Stimulated activated CD8-positive, alpha-beta memory T cell treated with anti-CD3 and anti-CD28 coated beads, Interleukin-12 subunit alpha, Interleukin-12 subunit beta, amount 100 ng/mL, for 24 hours (primary cell): ENCODE results near the gene OVCH2.
"Not testable (repeated sequence)": the region's sequence is repeated elsewhere in the genome, so short reads cannot be mapped to it uniquely, and the experiment has no call there.

Source experiments
- DNase-seq: peaks from one replicate; pipeline ENCODE4 v3.0.0-alpha.2; 2020; ENCODE audit errors: extremely low read depth

OVCH2 gene, protein sequence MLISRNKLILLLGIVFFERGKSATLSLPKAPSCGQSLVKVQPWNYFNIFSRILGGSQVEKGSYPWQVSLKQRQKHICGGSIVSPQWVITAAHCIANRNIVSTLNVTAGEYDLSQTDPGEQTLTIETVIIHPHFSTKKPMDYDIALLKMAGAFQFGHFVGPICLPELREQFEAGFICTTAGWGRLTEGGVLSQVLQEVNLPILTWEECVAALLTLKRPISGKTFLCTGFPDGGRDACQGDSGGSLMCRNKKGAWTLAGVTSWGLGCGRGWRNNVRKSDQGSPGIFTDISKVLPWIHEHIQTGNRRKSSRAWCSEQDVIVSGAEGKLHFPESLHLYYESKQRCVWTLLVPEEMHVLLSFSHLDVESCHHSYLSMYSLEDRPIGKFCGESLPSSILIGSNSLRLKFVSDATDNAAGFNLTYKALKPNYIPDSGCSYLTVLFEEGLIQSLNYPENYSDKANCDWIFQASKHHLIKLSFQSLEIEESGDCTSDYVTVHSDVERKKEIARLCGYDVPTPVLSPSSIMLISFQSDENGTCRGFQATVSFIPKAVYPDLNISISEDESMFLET

DNA sequence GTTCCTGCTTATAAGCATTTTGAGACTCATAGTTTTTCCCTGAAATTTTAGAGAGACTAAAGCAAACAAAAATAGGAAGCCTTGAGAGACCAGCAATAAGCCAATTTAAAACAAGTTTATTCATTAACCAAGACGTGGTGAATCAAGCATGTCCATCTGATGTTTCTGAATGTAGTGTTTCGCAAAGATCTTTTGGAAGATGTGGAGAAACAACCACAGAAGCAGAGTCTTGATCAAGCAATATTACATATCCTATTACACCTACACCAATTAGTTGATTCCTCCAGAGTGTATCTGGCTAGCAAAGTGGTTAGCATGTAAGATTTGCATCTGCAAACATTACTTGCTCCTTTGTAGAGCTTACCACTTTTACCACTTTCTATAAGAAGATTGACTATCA, at the start of gene OVCH2:
Gene OVCH2 (minus strand): TSS at position 101 of the 400 bp plus-strand sequence. CDS start 83 bp downstream, at position 18.
- no peak for DNase-seq

DNA sequence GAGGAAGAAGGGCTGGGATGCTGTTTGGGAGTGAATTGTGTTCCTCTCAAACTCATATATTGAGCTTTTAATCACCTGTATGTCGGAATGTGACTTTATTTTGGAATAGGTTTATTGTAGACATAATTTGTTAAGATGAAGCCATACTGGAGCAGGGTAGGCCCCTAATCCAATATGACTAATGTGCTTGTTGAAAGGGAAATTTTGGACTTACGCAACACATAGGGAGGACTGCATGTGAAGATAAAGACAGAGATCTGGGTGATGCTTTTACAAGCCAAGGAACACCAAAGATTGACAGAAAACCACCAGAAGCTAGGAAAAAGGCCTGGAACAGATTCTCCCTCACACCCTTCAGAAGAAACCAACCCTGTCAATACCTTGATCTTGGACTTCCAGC, 43.2 kb upstream of the OVCH2 start:
- no peak for DNase-seq

DNA sequence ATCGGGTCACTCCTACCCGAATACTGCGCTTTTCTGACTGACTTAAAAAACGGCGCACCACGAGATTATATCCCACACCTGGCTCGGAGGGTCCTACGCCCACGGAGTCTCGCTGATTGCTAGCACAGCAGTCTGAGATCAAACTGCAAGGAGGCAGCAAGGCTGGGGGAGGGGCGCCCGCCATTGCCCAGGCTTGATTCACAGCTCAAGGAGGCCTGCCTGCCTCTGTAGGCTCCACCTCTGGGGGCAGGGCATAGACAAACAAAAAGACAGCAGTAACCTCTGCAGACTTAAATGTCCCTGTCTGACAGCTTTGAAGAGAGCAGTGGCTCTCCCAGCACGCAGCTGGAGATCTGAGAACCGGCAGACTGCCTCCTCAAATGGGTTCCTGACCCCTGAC, 28.5 kb upstream of the OVCH2 start:
- not testable (repeated sequence) for DNase-seq

DNA sequence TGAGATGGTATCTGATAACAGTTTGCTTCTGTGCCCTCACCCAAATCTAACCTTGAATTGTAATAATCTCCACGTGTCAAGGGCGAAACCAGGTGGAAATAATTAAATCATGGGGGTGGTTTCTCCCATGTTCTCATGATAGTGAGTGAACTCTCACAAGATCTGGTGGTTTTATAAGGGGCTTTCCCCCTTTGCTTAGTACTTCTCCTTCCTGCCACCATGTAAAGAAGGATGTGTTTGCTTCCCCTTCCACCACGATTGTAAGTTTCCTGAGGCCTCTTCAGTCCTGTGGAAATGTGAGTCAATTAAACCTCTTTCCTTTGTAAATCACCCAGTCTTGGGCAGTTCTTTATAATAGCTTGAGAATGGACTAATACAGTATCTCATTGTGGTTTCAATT, 8.5 kb upstream of the OVCH2 start:
- DNase-seq, result no peak

DNA sequence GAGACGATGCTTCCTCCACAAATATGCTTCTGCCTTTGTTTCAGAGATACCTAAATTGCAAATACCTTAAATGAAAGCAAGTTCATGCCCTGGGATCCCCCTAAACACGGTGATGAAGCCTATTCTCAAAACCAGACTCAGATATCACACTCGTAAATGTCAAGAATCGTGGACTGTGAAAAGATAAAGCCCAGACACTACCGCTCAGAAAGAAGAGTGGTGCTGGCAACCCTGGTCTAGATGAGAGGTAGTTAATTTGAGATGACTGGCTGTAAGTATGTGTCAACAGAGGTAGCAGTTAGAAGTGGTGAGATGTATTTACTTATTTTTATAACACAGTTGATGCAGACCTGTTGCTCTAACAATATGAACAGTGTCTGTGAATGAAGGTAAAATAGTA, 2.5 kb downstream of the OVCH2 start:
- DNase-seq, result no peak

DNA sequence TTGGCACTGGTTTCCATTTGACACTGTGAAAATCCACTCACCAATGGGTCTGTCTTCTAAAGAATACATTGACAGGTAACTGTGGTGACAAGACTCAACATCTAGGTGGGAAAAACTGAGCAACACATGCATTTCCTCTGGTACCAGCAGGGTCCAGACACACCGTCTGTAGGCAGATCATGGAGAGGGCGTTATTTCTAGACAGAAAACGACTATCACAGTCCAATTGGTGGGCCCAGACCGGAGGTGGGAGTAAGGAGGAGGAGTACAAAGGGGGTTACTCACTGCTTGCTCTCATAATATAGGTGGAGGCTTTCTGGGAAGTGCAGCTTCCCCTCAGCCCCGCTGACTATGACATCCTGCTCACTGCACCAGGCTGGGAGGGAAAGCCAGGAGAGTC, 9.9 kb downstream of the OVCH2 start:
- DNase-seq, result no peak

DNA sequence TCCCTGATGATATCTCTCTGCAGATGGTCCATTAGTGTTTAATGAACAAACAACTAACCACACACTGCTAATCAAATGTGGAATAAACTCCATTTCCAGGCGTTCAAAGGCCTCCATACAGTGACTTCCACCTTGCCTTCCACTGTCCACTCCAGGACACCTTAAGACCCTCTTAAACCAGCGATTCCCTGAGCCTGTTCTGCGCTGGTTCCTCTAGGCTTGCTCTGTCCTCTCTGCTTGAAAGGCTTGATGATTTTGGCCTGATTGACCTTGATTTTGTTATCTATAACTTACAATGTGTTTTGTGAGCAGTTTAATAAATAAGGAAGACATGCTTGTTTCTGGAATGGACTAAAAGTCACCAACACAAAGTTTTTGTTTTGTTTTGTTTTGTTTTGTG, 12.0 kb downstream of the OVCH2 start:
- no peak for DNase-seq

DNA sequence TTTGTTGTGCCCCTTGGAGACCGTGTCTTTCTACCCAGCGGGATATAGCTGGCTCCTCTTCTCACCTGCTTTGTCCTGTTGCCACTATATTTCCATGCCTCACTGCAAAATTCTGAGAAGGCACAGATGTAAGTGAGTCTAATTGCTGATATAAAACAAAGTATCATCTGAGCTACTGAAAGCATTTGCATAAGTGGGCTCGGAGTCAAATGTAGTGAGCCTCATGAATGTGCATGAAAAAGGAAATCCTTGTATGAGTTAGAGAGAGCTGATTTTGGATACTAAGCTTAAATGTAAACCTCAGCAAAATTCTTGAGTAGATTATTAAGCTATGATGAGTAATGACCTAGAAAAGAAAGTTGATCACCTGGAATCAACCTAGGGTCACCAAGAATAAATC, 13.9 kb downstream of the OVCH2 start:
- DNase-seq, result no peak

DNA sequence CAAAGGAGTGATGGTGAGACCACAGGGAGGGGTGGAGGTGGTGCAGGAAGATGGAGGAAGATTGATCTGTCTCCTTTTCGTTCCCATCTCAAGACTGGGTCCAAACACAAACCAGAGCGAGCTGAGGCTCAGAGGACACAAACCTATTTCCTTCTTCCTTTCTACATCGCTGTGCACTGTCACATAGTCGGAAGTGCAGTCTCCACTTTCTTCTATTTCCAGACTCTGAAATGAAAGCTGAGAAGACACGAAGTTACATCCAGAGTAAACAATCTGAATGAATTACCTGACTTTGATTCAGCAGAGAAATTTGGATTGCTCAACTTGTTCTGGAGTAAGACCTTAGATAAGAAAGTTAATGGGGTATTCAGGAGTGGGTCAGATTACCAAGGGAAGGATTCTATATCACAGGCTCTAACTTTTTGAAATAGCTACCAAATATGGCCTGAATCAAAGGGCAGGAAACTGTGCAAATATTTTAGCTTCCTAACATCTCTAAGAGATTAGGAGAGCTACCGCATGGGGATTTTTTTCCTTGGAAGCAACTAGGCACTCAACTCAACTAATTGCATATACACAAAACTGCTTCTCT, 14.4 kb downstream of the OVCH2 start:
- DNase-seq, result no peak

DNA sequence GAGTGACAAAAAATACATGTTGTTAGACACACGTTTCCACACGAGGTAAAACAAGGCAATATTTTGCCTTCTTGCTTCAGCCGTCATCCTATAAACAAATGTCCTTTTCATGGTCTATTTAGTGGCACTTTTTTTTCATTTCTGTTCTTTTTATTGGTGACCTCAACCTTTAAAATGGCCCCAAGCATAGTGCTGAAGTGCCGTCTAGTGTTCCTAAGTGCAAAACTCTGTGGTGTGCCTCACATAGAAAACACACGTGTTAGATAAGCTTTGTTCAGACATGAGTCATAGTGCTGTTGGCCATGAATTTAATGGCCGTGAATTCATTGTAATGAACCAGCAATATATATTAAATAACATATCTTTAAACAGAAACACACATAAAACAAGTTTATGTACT, 15.6 kb downstream of the OVCH2 start:
- no peak for DNase-seq

DNA sequence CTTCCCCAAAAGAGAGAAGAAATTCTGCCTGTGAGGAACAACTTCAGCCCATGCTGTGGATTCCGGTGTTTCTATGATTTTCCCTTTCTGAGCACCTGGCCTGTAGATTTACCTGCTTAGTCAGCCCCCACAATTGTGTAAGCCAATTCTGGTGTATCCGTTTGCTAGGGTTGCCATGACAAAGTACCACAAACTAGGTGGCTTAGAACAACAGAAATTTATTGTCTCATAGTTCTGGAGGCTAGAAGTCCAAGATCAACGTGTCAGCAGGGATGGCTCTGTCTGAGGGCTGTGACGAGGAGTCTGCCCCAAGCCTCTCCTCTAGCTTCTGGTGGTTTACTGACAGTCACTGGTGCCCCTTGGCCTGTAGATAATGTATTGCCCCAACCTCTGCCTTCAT, 17.0 kb downstream of the OVCH2 start:
- DNase-seq, result no peak

DNA sequence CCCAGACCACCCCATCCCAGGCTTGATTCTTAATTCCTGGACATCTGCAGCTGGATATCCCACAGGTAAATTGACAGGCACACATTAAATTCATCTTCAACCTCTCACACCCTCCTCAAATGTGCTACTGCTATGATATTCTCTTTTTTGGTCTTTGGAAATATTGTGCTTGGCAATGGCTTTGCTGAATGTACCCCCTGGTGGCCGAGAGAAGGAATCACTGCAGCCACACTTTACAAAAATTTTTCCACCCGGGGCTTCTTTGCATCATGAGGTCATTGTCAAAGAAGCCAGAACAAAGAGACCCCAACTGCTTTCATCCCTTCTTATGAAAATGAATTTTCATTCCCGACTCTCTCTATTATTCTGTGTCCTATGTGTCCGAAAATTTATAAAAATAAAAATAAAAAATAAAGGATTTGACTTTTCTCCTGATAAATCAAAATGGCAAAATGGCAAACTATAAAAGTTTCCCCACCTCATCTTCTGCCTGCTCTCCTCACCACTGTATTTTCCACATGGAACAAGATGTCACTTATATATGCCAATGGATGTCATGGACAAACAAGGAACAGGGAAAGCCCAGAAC, 17.9 kb downstream of the OVCH2 start:
- DNase-seq, result no peak

DNA sequence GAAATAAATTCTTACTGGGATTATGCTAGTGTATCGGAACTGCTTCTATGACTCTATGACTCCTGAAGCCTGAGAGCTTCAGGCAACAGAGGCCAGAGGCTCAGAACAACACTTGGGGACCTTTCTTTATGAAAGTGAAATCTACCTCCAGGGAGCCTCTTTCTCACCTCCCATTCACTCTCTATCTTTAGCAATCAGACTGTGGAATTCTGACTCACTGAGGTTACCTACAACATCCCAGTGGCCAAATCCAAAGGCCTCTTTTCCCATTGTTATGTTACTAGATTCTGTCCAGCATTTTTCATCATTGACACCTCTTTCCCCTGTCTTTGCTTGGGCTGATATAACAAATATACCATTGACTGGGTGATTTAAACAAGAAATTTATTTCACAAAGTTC, 18.9 kb downstream of the OVCH2 start:
- DNase-seq, result no peak

DNA sequence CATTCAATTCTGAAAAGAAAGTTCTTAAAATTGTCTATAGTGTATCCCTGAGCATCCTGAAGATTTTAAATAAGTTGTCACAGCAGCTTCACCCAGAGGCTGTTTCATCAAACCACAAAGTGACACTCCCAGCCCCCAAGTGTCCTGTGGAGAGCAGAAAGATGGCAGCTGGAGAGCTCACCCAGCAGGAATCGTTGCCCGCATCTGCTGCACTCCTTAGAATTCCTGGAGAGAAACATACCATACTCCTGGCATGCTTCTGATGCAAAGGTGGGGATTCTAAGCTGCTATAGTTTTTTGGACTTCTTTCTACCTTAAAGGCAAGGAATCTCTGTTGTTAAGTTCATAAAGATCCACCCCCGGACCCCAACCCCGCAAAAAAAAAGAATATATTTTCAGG, 19.5 kb downstream of the OVCH2 start:
- DNase-seq, result no peak

DNA sequence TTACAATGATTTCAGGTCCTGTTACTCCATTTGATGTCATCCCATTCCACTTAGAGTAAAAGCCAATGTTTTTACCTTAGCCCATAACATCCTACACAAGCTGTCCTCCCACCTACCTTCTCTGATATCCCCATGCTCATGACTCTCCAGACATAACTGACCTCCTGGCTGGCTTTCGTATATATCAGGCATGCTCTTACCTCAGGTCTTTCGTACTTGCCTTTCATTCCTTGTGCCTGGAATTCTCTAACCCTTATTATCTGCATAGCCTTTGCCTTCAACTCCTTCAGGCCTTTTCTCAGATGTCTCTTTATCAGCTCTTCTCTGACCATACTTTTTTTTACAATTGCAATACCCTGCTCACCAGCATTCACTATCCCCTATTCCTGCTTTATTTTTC, 22.7 kb downstream of the OVCH2 start:
- DNase-seq, result no peak

DNA sequence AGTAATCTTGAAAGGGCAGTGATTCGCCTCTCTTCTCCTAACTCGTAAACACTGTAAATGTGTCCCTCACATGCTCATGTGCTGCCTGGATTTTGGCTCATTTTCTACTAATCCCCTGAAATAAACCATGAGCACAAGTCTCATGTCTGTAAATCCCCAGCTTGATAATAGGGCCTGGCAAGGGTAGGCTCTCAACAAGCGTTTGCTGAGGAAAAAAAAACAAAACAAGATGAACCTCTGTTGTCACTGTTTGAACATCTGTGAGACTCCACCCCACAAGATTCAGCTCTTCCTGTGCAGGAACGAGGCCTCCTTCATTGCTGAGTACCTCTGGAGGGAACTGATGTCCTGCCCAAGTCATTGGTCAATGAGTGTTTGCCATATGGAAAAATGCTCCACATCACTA, 28.5 kb downstream of the OVCH2 start:
- DNase-seq, result no peak

DNA sequence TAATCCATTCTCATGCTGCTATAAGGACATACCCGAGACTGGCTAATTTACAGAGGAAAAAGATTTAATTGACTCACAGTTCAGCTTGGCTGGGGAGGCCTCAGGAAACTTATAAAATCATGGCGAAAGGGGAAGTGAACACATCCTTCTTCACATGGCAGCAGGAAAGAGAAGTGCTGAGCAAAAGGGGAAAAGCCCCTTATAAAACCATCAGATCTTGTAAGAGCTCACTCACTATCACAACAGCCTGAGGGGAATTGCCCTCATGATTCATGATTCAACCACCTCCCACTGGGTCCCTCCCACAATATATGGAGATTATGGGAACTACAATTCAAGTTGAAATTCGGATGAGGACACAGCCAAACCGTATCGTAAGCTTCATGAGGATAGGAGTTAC, 29.2 kb downstream of the OVCH2 start:
- no peak for DNase-seq

DNA sequence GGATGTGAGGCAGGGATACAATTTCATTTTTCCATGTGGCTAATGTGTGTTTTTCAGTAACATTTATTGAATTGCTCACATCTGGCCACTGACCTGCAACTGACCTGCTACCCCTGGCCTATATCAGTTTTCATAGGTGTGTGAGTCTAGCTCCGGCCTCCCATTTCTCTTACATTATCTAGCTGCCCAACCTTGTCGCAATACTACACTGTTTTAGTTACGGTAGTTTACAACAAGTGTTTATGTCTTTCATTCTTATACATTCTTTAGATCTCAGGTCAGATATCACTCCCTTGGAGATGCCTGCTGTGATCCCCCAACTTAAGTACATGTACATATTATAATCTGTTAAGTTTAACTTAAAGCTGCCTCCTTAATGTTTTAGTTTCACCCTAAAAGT, 30.6 kb downstream of the OVCH2 start:
- no peak for DNase-seq

DNA sequence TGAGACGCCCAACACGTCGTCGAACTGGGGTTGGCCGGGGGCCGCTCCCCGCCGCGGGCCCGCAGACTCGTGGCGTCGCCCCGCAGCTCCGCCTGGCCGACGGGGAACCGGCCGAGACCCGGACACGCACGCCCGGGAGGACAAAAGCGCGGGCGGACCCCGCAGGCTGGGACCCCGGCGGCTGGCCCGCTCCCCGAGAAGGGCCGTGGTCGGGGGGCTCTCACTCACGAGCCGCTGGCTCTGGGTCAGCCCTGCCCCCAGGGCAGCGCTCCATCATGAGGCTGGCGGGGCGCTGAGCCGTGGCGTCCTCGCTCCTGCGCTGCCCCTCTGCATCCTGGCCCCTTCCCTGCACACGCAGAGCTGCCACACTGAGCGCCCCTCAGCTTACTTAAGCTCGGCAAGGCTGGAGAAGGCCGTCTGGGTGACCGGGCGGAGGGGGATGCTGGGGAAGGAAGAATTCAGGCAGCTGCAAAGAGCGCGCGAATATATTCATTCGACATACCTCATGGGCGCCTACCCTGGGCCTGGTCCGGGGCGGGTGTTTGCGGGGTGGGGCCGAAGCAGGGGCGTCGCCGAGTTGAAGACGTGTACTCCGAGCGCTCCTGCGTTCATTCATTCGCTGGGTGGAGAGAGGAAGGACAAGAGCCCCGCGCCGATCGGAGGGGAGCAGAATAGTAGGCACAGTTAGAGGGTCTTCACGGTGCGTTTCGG, 32.4 kb downstream of the OVCH2 start:
- no peak for DNase-seq

DNA sequence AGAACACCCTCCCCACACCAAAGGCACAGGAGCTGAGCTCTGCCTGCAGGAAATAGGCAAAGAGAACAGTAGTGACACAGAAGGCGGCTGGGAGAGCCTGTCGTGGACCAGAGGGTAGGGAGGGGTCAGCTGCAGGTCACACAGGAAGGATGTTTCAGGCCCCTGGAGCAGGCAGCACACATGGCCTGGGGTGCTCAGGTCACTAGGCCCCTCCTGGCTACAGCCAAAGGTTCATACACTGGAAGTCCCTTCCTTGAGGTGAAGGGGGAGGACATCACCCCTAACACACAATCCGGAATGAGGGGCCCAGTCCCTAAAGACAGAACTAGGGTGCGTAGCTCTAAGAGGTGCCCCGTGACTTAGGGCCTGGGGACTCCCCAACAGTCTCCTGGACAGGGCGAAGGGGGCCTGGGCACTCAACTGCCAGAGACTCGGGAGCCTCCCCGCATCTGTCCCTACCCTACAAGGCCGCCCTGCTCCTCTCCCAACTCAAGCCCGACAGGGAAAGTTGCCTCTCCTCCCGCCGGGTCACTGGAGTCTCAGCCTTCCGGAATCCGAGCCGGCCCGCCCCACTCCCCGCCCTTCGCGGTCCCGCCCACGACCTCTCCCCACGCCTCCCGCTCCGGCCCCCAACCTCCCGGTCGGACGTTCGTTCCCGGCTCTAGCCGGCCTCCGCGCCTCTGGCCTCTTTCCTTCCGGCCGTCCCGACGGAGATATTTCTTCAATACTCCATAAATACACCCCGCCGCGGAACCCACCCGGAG, 33.1 kb downstream of the OVCH2 start, which contains the start of gene CYB5R2:
Gene CYB5R2 (minus strand): TSS at position 541 of the 764 bp plus-strand sequence. CDS start 675 bp downstream, outside the sequence.
- no peak for DNase-seq

DNA sequence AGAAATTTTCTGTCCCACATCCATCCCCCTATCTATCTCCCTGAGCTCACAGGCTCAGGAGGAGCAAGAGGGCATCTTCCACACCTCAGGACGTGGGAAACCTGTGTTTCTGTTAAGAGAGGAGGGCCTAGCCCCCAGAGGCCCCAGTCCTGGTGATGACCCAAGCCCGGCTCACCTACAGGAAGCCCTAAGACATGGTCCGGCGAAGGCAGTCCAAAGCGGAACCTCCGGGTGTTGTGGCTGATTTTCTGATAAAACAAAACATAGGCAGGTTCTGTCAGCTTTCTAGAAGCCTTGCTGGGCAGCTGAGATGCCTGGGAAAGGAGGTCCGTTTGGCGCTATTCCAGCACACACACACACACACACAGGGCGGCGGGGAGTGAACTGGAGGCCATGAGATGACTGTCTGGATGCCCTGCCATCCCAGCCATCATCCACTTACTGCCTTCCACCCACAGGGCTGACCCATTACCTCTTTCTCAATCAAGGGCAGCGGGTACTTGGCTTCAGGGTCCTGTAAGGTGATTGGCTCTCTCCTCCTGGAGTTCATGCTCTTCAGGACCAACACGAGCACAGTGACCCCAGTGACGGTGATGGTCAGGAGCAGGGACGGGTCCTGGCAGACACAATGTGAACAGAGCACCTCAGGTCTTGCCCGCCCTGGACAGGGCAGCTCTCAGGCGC, 33.9 kb downstream of the OVCH2 start:
- DNase-seq, result no peak
